GM18909 (cell line): ENCODE measurements around the gene PTGER4.

Source experiments
- ATAC-seq: cut with Tn5 transposase; IDR thresholded peaks from one replicate; pipeline ENCODE4 v1.9.1; 2021; ENCODE audit warnings: mild to moderate bottlenecking; ENCODE audit not compliant: unreplicated experiment, poor library complexity

Gene PTGER4

GRCh38 chr5:40667161-40667663 is 12.5 kb upstream of the PTGER4 start:
- no peak for ATAC-seq

DNA sequence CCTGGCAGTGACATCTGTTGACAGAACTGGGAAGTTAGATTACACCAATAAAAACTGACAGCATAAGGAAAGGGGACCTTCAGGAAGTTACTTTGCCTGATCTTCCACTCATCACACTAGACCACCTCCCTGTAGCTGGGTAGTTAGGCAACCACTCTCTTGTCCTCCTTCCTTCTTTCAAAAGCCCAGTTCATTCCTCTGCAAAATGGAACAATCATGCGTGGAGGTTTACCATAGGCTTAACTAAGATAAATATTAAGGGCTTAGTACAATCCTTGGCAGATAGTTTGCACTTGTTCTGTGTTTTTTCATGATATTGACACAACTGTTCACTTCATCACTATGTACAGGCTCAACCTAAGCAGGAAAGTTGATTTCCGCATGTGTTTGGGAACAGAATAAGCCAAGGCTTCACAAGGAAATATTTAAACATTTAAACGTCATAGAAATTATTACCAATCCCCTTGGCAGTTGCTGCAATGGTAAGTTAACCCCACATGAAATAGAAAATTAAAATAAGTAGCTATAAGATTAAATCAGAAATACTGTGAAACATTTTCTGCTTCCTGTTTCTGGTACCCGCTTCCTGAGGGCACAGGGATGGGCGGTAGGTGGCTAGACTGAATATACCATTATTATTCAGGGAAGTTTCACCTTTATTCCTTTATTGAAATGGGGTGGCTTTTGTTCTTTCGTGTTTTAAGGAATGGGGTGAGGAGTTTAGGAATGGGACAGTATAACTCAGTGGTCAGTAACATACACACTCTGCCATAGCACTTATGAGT is 9.9 kb upstream of the PTGER4 start:
- no peak for ATAC-seq

DNA sequence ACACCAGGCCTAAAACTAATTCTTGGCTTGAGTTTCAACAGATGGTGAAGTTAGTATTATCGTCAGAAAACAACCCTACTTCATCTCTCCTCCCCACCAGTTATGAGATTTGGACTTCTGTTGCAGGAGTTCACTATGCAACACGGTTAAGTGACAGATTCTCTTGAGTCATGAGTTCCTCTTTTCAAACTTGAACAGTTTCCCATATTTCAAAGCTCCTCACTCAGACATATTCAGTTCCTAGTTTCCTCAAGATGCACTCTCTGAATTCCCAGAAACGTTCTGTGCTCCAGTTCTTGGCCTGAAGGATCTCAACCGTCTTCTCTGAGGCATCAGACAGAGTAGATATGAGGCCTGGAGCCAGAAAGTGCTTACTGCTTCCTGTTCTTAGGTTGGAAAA is 7.3 kb upstream of the PTGER4 start:
- no peak for ATAC-seq

- no peak for ATAC-seq
These were observed 5.0 kb upstream of the PTGER4 start for GRCh38 chr5:40674661-40675235.

- ATAC-seq = no peak
These were observed 4.2 kb upstream of the PTGER4 start for GRCh38 chr5:40675396-40676133.

DNA sequence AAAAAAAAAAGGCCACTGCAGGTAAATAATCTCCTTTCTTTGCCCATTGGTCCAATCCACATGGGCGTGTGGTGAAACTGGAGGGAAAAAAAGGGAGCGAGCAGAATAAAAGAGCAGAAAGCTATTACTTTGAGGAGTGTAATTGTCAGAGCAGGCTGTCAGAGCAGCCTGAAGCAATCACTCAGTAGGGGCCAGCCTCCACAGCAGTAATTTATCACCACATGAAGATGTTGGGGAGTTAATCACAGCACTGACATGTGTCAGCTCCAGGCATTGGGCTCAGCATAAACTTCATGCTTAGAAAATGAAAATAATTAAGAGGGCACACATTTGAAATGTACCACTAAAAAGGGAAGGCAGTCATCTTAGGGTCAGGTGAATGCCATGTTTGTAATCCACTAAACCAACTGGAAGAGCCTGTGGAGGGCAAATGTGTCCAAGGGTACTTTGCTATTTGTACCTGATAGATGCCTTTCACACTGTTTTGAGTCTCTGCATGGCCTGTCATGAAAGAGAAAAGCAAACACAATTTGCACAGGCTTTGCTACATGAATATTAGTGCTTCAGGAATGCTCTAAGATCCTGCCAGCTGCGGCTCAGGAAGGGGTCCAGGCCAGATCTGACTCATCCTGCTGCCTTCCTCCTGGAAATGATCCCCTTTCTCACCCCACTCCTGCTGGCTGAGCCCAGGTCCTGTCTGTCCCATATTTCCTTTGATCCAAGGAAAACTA is 2.9 kb upstream of the PTGER4 start:
- ATAC-seq = no peak

DNA sequence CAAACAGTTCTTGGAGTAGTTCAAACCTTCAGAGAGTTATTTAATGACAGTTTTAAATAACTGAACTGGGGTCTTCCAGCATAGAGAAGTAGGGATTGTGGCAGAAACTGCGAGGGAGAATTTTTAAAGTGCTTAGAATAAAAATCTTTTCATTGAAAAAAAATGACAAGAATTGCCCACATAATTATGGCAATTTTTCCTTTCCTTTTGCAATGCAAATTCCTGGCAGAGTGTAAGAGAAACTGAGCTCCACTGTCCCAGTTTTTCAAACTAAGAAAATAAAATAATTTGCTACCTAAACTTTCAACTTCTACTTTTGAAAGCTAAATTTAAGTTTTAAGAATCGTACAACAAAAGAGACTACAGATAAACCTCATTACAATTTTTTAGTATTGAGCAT is 2.3 kb upstream of the PTGER4 start:
- no peak for ATAC-seq

GRCh38 chr5:40678026-40678425 is 1.7 kb upstream of the PTGER4 start:
- no peak for ATAC-seq

DNA sequence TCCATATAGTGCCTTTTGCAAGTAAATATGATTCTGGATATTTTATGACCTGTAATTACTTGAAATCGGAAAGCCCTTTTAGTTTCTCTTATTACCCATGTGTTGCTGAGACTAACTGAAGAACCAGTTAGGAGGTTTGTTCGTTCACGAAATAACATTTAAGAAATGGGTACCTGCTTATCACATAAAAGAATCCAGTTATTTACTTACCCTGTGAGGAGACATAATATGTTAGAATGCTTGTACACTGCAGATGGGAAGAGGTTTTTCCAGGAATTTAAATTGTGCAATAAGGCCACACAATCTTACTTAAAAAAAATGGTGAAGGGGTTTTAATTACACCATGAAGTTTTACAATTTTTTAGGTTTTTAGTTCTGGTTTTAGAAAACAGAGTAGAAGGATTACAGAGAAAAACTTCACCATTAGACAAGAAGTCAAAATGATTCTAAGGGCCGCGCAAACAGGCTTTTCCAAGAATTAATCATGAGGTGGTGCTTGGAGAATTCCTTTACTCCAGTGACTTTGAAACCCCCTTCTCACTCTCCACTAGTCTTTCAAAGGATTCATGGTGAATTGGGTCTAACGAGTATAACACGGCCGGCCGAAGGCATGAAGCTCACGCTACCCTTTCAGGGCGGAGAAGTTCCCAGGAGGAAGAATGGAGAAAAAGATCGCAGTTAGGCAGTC is 1.1 kb upstream of the PTGER4 start:
- ATAC-seq = no peak

- ATAC-seq = peak; percentile 74
These were observed 385 bp upstream of the PTGER4 start for GRCh38 chr5:40679148-40679912.

GRCh38 chr5:40680741-40681362 is 1.1 kb downstream of the PTGER4 start:
- ATAC-seq = no peak

- ATAC-seq = peak; percentile 25
These were observed 1.8 kb downstream of the PTGER4 start for GRCh38 chr5:40681363-40682153.

- ATAC-seq = no peak
These were observed 2.7 kb downstream of the PTGER4 start for GRCh38 chr5:40682154-40683017.

DNA sequence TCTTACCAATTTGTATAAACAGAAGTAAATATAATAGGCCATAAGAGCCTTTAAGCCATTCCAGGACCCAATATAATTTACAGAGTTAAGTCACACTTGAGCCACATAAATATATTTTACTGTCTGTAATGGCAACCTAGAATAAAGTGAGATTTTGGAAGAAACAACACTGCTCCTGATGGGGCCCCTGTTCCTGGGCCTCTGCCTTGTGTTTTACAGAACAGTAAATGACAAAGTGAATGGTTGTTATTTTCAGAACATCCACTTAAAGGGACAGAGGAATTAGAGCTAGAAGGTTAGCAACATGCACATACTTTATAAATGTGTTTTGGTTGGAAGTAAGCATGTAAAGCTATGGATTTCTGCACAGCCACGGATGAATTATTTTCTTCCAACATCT is 3.6 kb downstream of the PTGER4 start:
- no peak for ATAC-seq

DNA sequence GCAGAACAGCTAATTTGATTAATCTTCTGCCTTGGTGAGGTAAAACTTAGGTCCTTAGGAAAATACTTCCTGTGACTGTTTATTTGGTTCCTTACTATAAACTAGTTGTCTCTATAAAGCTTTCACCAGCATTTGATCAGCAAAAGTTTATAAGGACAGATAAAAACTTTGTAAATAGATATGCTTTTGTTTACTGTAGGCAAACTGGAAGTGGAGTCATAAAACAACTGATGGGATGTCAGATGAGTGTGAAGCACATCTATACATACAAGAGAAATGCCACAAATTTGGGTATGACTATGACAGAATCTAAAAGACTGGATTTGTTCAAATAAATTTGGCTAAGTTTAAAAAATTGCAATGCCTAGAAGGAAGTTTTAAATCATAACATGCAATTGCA is 5.5 kb downstream of the PTGER4 start:
- no peak for ATAC-seq

- no peak for ATAC-seq
These were observed 6.3 kb downstream of the PTGER4 start for GRCh38 chr5:40685976-40686486.

GRCh38 chr5:40687321-40687720 is 7.6 kb downstream of the PTGER4 start:
- no peak for ATAC-seq
